HPDE6-E6E7 (cell line): Measurements from ENCODE around the gene PTPRJ.

Experiments used
- DNase-seq: peaks from one replicate; pipeline ENCODE4 v3.0.0; 2011; ENCODE audit warnings: missing footprints; ENCODE audit errors: extremely low spot score

Gene PTPRJ

GRCh38 chr11:48037709-48038468 lies 57.5 kb downstream of the PTPRJ start:
- no peak for DNase-seq

- DNase-seq = no peak
These were observed 60.6 kb downstream of the PTPRJ start for GRCh38 chr11:48040830-48041444.

- no peak for DNase-seq
These were observed 61.7 kb downstream of the PTPRJ start for GRCh38 chr11:48041877-48042695.

- DNase-seq = no peak
These were observed 63.0 kb downstream of the PTPRJ start for GRCh38 chr11:48043111-48043990.

- no peak for DNase-seq
These were observed 63.7 kb downstream of the PTPRJ start for GRCh38 chr11:48043991-48044512.

GRCh38 chr11:48044577-48044976 lies 64.2 kb downstream of the PTPRJ start:
- no peak for DNase-seq

- no peak for DNase-seq
These were observed 65.2 kb downstream of the PTPRJ start for GRCh38 chr11:48045536-48045935.

GRCh38 chr11:48047616-48048015 lies 67.3 kb downstream of the PTPRJ start:
- no peak for DNase-seq

GRCh38 chr11:48049036-48049435 lies 68.7 kb downstream of the PTPRJ start:
- DNase-seq = no peak

- no peak for DNase-seq
These were observed 69.9 kb downstream of the PTPRJ start for GRCh38 chr11:48050304-48050703.

GRCh38 chr11:48051217-48051830 lies 71.0 kb downstream of the PTPRJ start:
- DNase-seq = no peak

GRCh38 chr11:48052183-48053044 lies 72.1 kb downstream of the PTPRJ start:
- peak; percentile 23 for DNase-seq

GRCh38 chr11:48054994-48055291 lies 74.6 kb downstream of the PTPRJ start:
- no peak for DNase-seq

- no peak for DNase-seq
These were observed 75.2 kb downstream of the PTPRJ start for GRCh38 chr11:48055292-48056132.

- no peak for DNase-seq
These were observed 76.2 kb downstream of the PTPRJ start for GRCh38 chr11:48056325-48057183.

- DNase-seq = no peak
These were observed 77.7 kb downstream of the PTPRJ start for GRCh38 chr11:48058064-48058463.

- DNase-seq = no peak
These were observed 78.4 kb downstream of the PTPRJ start for GRCh38 chr11:48058788-48059187.

GRCh38 chr11:48062649-48063048 lies 82.3 kb downstream of the PTPRJ start:
- DNase-seq = no peak
